ENCODE results near the gene CCDC127.

GRCh38 chr5:181160-181559 is 36.8 kb downstream of the CCDC127 start:
- TF ChIP-seq CTCF (conservative IDR thresholded peaks at IDR 0.05) (no peak), EZH2 (IDR thresholded peaks at IDR 0.05; ENCODE audit: low read depth) (no peak)

Data from PC-9 (cell line).